GM12891 (cell line): ENCODE data around the gene SPINT1.

Experiments
- POLR2A ChIP-seq: IDR thresholded peaks from 2 replicates; pipeline ENCODE4 v1.6.1; 2011; ENCODE audit warnings: low read depth, low read length, control low read depth
- POLR2AphosphoS5 ChIP-seq: IDR thresholded peaks from 2 replicates; pipeline ENCODE4 v1.6.1; 2011; ENCODE audit warnings: low read depth, low read length, control low read depth
- POU2F2 ChIP-seq: IDR thresholded peaks from 2 replicates; pipeline ENCODE4 v1.6.1; 2011; ENCODE audit warnings: low read depth, mild to moderate bottlenecking, control low read depth, low read length, moderate library complexity
- TAF1 ChIP-seq: IDR thresholded peaks from 2 replicates; pipeline ENCODE4 v1.6.1; 2011; ENCODE audit warnings: low read depth, low read length, control low read depth

DNA sequence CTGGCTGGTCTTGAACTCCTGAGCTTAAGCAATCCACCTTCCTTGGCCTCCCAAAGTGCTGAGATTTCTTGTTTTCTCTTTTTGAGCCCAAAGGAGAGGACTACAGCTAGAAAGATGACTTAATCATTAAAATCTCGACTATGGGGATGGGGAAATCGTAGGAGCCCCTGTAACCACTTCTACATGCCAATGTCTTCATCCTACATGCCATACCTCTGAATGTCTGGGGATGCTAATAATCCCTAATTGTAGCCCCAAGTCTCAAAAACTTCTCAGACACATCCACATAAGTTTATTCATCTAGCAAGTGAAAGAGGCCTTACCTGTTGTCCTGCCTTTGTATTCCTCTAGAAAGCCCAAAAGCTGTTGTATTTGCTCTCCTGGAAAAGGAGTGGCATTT, 33.8 kb downstream of the SPINT1 start:
- TF ChIP-seq POLR2A, result no peak
- TF ChIP-seq POLR2AphosphoS5, result no peak
- no peak for TF ChIP-seq TAF1
- no peak for TF ChIP-seq POU2F2
